Measurements from ENCODE around the gene TRAPPC12. TPM values are rescaled to one million over a fixed set of nuclear protein-coding genes. Genes with fewer than 3 reads are reported as not detected.
"Not testable (repeated sequence)": the region's sequence is repeated elsewhere in the genome, so short reads cannot be mapped to it uniquely, and the experiment has no call there.

Gene TRAPPC12
- total RNA-seq, 1 donor from 2014 or later: 89.7 TPM

DNA sequence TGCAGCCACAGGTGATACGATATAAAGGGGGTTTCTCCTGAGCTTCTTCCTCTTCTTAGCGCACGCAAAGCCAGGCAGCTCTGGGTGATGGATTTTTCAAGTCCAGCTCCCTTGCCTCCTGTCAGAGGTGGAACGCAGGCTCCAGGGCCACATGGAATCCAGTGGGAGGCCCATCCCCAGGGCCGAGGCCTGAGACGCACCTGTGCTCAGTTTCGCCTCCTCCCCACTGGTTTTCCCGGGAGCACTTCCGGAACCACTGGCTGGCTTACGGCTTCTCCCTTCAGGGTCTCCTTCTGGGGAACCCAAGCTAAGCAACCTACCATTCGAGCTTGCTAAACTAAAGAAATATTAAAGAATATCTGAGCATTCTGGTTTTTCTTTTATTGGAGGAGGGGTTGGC, 63.6 kb downstream of the TRAPPC12 start:
- Mint-ChIP-seq H3K27me3 (ENCODE audit: unreplicated experiment) (no peaks in the 10 kb centered on the region), H3K36me3 (ENCODE audit: unreplicated experiment) (peaks cover 35% of the 10 kb centered on the region), H3K27ac (ENCODE audit: unreplicated experiment) (no peak overlapping the region), H3K4me1 (ENCODE audit: unreplicated experiment) (no peaks in the 10 kb centered on the region), H3K9me3 (ENCODE audit: unreplicated experiment) (peaks cover 6% of the 10 kb centered on the region), H3K4me3 (ENCODE audit: unreplicated experiment) (no peak overlapping the region)
- TF ChIP-seq, protein P1, sequence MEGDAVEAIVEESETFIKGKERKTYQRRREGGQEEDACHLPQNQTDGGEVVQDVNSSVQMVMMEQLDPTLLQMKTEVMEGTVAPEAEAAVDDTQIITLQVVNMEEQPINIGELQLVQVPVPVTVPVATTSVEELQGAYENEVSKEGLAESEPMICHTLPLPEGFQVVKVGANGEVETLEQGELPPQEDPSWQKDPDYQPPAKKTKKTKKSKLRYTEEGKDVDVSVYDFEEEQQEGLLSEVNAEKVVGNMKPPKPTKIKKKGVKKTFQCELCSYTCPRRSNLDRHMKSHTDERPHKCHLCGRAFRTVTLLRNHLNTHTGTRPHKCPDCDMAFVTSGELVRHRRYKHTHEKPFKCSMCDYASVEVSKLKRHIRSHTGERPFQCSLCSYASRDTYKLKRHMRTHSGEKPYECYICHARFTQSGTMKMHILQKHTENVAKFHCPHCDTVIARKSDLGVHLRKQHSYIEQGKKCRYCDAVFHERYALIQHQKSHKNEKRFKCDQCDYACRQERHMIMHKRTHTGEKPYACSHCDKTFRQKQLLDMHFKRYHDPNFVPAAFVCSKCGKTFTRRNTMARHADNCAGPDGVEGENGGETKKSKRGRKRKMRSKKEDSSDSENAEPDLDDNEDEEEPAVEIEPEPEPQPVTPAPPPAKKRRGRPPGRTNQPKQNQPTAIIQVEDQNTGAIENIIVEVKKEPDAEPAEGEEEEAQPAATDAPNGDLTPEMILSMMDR (IDR thresholded peaks at IDR 0.05): no peak
- DNase-seq (ENCODE audit: extremely low spot score, unreplicated experiment): no peak

DNA sequence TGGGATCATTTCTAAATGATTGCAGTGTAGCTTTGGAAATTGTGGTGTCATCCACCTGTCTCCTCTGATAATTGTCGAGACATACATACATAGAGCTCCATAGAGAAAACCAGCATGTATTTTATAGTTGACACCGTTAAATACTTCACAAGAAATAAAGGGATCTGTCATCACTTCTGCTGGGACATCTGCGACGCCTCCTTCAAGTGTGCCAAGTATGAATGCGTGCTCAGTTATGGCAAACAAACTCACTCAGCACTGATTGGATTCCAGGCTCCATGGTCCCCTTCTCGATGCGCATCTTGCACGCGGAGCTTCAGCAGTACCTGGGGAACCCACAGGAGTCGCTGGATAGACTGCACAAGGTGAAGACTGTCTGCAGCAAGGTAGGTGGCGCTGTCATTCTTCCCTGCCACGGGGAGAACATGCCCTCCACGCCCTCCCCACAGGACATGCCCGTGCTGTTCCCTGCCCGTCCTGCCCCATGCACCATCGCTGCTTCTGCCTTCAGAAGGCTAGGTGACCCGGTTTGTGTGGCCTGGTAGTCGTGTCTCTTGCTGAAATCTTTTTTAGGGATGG, 64.1 kb downstream of the TRAPPC12 start:
- H3K4me1 Mint-ChIP-seq (ENCODE audit: unreplicated experiment): no peaks in the 10 kb centered on the region
- peaks cover 33% of the 10 kb centered on the region for H3K36me3 Mint-ChIP-seq (ENCODE audit: unreplicated experiment)
- TF ChIP-seq, protein P1 (IDR thresholded peaks at IDR 0.05): no peak
- H3K4me3 Mint-ChIP-seq (ENCODE audit: unreplicated experiment): no peak overlapping the region
- H3K27me3 Mint-ChIP-seq (ENCODE audit: unreplicated experiment): no peaks in the 10 kb centered on the region
- H3K9me3 Mint-ChIP-seq (ENCODE audit: unreplicated experiment): peaks cover 6% of the 10 kb centered on the region
- H3K27ac Mint-ChIP-seq (ENCODE audit: unreplicated experiment): no peak overlapping the region
- DNase-seq (ENCODE audit: extremely low spot score, unreplicated experiment): no peak

GRCh38 chr2:3445891-3446290, 66.4 kb downstream of the TRAPPC12 start:
- no peak overlapping the region for H3K4me3 Mint-ChIP-seq (ENCODE audit: unreplicated experiment)
- H3K27ac Mint-ChIP-seq (ENCODE audit: unreplicated experiment): no peak overlapping the region
- TF ChIP-seq, protein P1 (IDR thresholded peaks at IDR 0.05): no peak
- no peaks in the 10 kb centered on the region for H3K4me1 Mint-ChIP-seq (ENCODE audit: unreplicated experiment)
- DNase-seq (ENCODE audit: extremely low spot score, unreplicated experiment): no peak
- no peaks in the 10 kb centered on the region for H3K27me3 Mint-ChIP-seq (ENCODE audit: unreplicated experiment)
- H3K36me3 Mint-ChIP-seq (ENCODE audit: unreplicated experiment): peaks cover 38% of the 10 kb centered on the region
- H3K9me3 Mint-ChIP-seq (ENCODE audit: unreplicated experiment): peaks cover 6% of the 10 kb centered on the region

DNA sequence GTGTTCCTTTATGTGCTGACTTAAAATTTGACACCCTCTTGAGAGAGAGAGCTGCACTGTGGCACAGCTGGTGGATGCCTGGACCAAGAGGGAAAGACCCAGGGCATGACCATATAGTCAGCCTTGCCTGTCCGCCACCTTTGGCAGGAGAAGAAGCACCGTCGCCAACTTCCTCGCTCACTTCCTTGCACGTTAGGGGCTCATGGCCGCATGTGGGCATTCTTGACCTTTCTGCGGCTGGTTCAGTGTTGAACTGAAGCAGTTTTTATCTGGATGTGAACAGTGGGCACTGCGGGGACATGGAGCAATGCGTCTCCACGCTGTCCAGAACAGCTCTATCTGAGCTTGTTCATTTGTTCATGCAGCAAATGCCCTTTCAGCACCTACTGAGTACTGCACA, 66.9 kb downstream of the TRAPPC12 start:
- no peak overlapping the region for H3K4me3 Mint-ChIP-seq (ENCODE audit: unreplicated experiment)
- H3K36me3 Mint-ChIP-seq (ENCODE audit: unreplicated experiment): peaks cover 38% of the 10 kb centered on the region
- H3K27ac Mint-ChIP-seq (ENCODE audit: unreplicated experiment): no peak overlapping the region
- no peaks in the 10 kb centered on the region for H3K27me3 Mint-ChIP-seq (ENCODE audit: unreplicated experiment)
- peaks cover 6% of the 10 kb centered on the region for H3K9me3 Mint-ChIP-seq (ENCODE audit: unreplicated experiment)
- DNase-seq (ENCODE audit: extremely low spot score, unreplicated experiment): peak; percentile 59
- TF ChIP-seq, protein P1 (IDR thresholded peaks at IDR 0.05): no peak
- H3K4me1 Mint-ChIP-seq (ENCODE audit: unreplicated experiment): no peaks in the 10 kb centered on the region

- not testable (repeated sequence) for H3K9me3 Mint-ChIP-seq (ENCODE audit: unreplicated experiment); H3K4me1 Mint-ChIP-seq (ENCODE audit: unreplicated experiment); H3K4me3 Mint-ChIP-seq (ENCODE audit: unreplicated experiment); H3K27me3 Mint-ChIP-seq (ENCODE audit: unreplicated experiment); H3K27ac Mint-ChIP-seq (ENCODE audit: unreplicated experiment)
- H3K36me3 Mint-ChIP-seq (ENCODE audit: unreplicated experiment): peaks cover 34% of the 10 kb centered on the region
- DNase-seq (ENCODE audit: extremely low spot score, unreplicated experiment): peak; percentile 42
Observed at GRCh38 chr2:3447186-3447585, 67.7 kb downstream of the TRAPPC12 start.

Measured in osteocyte (in vitro differentiated cells).